IMR-90 (cell line): ENCODE measurements around the gene NLGN1. TPM values are rescaled to one million over a fixed set of nuclear protein-coding genes. Genes with fewer than 3 reads are reported as not detected.

Source experiments
- ATAC-seq: fragments of 200-7000 bp; cut with Tn5 transposase; 2 replicates; pipeline ENCODE4 v1.9.1; 2020; ENCODE audit warnings: low read depth, mild to moderate bottlenecking, moderate library complexity
- BruUV-seq: library from RNA; stranded (reverse); fragments of 400-500 nt; replicated peaks from 2 replicates; lab custom pipeline; 2021; lab: Mats Ljungman, UMichigan
- CTCF ChIA-PET: fragments of 300-600 bp; formaldehyde crosslinking; extraction: SDS; loops from one replicate; lab custom pipeline; 2021; ENCODE audit warnings: antibody characterized with exemption; lab: Yijun Ruan, JAX
- POLR2A ChIA-PET: fragments of 300-600 bp; sonication (Branson Sonifier 250); formaldehyde crosslinking; loops from one replicate; lab custom pipeline; 2022; ENCODE audit warnings: antibody characterized with exemption; ENCODE audit not compliant: unreplicated experiment; lab: Charles Lee
- DNase-seq: peaks from one replicate; pipeline ENCODE4 v3.0.0; 2013
- H2AFZ ChIP-seq: replicated peaks from 2 replicates; pipeline ENCODE3; 2013; ENCODE audit warnings: low read length, mild to moderate bottlenecking; ENCODE audit not compliant: poor library complexity
- H2AK5ac ChIP-seq: 2 replicates; pipeline ENCODE4 v1.6.1; 2013; ENCODE audit warnings: low read depth, low read length, inconsistent platforms
- H2AK9ac ChIP-seq: replicated peaks from 2 replicates; pipeline ENCODE3; 2013; ENCODE audit warnings: mild to moderate bottlenecking, low read depth, low read length, moderate library complexity; ENCODE audit not compliant: poor library complexity
- H2BK120ac ChIP-seq: 2 replicates; pipeline ENCODE4 v1.6.1; 2013; ENCODE audit warnings: low read depth, low read length, inconsistent platforms
- H2BK15ac ChIP-seq: 3 replicates; pipeline ENCODE4 v1.6.1; 2013; ENCODE audit warnings: low read depth, low read length, inconsistent platforms
- H2BK20ac ChIP-seq: 2 replicates; pipeline ENCODE4 v1.6.1; 2013; ENCODE audit warnings: low read depth, mild to moderate bottlenecking, inconsistent platforms, low read length, moderate library complexity
- H2BK5ac ChIP-seq: 2 replicates; pipeline ENCODE4 v1.6.1; 2013; ENCODE audit warnings: mild to moderate bottlenecking, low read depth, low read length, inconsistent platforms; ENCODE audit not compliant: poor library complexity, severe bottlenecking
- H3K14ac ChIP-seq: replicated peaks from 2 replicates; pipeline ENCODE4 v1.6.1; 2013; ENCODE audit warnings: low read depth, low read length, inconsistent platforms
- H3K18ac ChIP-seq: 2 replicates; pipeline ENCODE4 v1.6.1; 2013; ENCODE audit warnings: low read depth, low read length, control low read depth
- H3K23ac ChIP-seq: 2 replicates; pipeline ENCODE4 v1.6.1; 2013; ENCODE audit warnings: low read depth, low read length, inconsistent platforms
- H3K27ac ChIP-seq: 2 replicates; pipeline ENCODE4 v1.5.1; 2013; ENCODE audit warnings: mild to moderate bottlenecking, control low read depth, low read length; ENCODE audit not compliant: insufficient read depth
- H3K27me3 ChIP-seq: 2 replicates; pipeline ENCODE4 v1.6.1; 2013; ENCODE audit warnings: low read length; ENCODE audit not compliant: control insufficient read depth, insufficient read depth
- H3K36me3 ChIP-seq: 2 replicates; pipeline ENCODE4 v1.6.1; 2013; ENCODE audit warnings: low read length, mixed read lengths; ENCODE audit not compliant: control insufficient read depth, insufficient read depth
- H3K4ac ChIP-seq: 2 replicates; pipeline ENCODE4 v1.6.1; 2013; ENCODE audit warnings: low read depth, low read length, inconsistent platforms
- H3K4me1 ChIP-seq: 2 replicates; pipeline ENCODE4 v1.6.1; 2013; ENCODE audit warnings: low read length, mixed read lengths; ENCODE audit not compliant: control insufficient read depth, insufficient read depth
- H3K4me2 ChIP-seq: 2 replicates; pipeline ENCODE4 v1.6.1; 2013; ENCODE audit warnings: low read depth, mild to moderate bottlenecking, control low read depth, low read length, moderate library complexity
- H3K4me3 ChIP-seq: 2 replicates; pipeline ENCODE4 v1.5.1; 2013; ENCODE audit warnings: low read depth, mild to moderate bottlenecking, control low read depth, low read length, moderate library complexity; ENCODE audit not compliant: insufficient read depth
- H3K56ac ChIP-seq: 2 replicates; pipeline ENCODE4 v1.6.1; 2013; ENCODE audit warnings: low read length, inconsistent platforms; ENCODE audit not compliant: insufficient read depth; ENCODE audit errors: extremely low read depth
- H3K79me1 ChIP-seq, 2 experiments: 2 replicates each; pipeline ENCODE4 v1.6.1; 2013; ENCODE audit warnings: low read length in 2 of 2, inconsistent platforms in 1 of 2, low read depth in 1 of 2
- H3K9ac ChIP-seq: 2 replicates; pipeline ENCODE4 v1.6.1; 2013; ENCODE audit warnings: low read depth, low read length, control low read depth
- H3K9me1 ChIP-seq: 2 replicates; pipeline ENCODE4 v1.6.1; 2013; ENCODE audit warnings: low read length, inconsistent platforms; ENCODE audit not compliant: insufficient read depth
- H3K9me3 ChIP-seq: 2 replicates; pipeline ENCODE4 v1.6.1; 2013; ENCODE audit warnings: low read length; ENCODE audit not compliant: control insufficient read depth, insufficient read depth
- H4K20me1 ChIP-seq: 2 replicates; pipeline ENCODE4 v1.6.1; 2013; ENCODE audit warnings: low read length, inconsistent platforms; ENCODE audit not compliant: insufficient read depth
- H4K5ac ChIP-seq: 2 replicates; pipeline ENCODE4 v1.6.1; 2013; ENCODE audit warnings: mild to moderate bottlenecking, low read depth, low read length, control low read depth
- H4K8ac ChIP-seq, 2 experiments: 2 replicates each; pipeline ENCODE4 v1.6.1; 2013; ENCODE audit warnings: low read depth in 2 of 2, low read length in 2 of 2, control low read depth in 1 of 2, inconsistent platforms in 1 of 2
- H4K91ac ChIP-seq: 2 replicates; pipeline ENCODE4 v1.6.1; 2013; ENCODE audit warnings: low read depth, low read length, inconsistent platforms; ENCODE audit not compliant: insufficient read depth
- CHD1 ChIP-seq: IDR thresholded peaks from 2 replicates; pipeline ENCODE4 v1.6.1; 2012; ENCODE audit warnings: low read depth, low read length, improper control_type of control experiment
- ELK1 ChIP-seq: fragments of 150-350 bp; IDR thresholded peaks from 2 replicates; pipeline ENCODE4 v1.6.1; 2016; ENCODE audit warnings: low read depth, mild to moderate bottlenecking, low read length, moderate library complexity, borderline replicate concordance
- FOS ChIP-seq: fragments of 150-350 bp; IDR thresholded peaks from 2 replicates; pipeline ENCODE4 v1.6.1; 2016; ENCODE audit warnings: low read depth, low read length
- MXI1 ChIP-seq: IDR thresholded peaks from 2 replicates; pipeline ENCODE4 v1.6.1; 2012; ENCODE audit warnings: low read depth, mild to moderate bottlenecking, low read length, moderate library complexity, borderline replicate concordance
- POLR2A ChIP-seq: IDR thresholded peaks from 2 replicates; pipeline ENCODE4 v1.6.1; 2012; ENCODE audit warnings: mild to moderate bottlenecking, low read depth, low read length
- RAD21 ChIP-seq: IDR thresholded peaks from 2 replicates; pipeline ENCODE4 v1.6.1; 2012; ENCODE audit warnings: low read length, improper control_type of control experiment
- RCOR1 ChIP-seq: IDR thresholded peaks from 2 replicates; pipeline ENCODE4 v1.6.1; 2012; ENCODE audit warnings: mild to moderate bottlenecking, low read length, improper control_type of control experiment; ENCODE audit not compliant: insufficient replicate concordance
- RFX5 ChIP-seq: IDR thresholded peaks from 2 replicates; pipeline ENCODE4 v1.8.0; 2012; ENCODE audit warnings: low read depth, mild to moderate bottlenecking, low read length, moderate library complexity
- SMC3 ChIP-seq: fragments of 150-350 bp; IDR thresholded peaks from 2 replicates; pipeline ENCODE4 v1.6.1; 2016; ENCODE audit warnings: low read depth, mild to moderate bottlenecking, antibody characterized with exemption, low read length, moderate library complexity
- WGBS, 2 experiments: methylation state at CpG; one replicate each; pipeline versions ENCODE4 v1.1.5 to v1.1.7; 2013; ENCODE audit warnings: missing lambda C conversion rate in 2 of 2; ENCODE audit not compliant: insufficient read length in 1 of 2; ENCODE audit errors: extremely low coverage in 2 of 2; 5-methylcytosine and 5-hydroxymethylcytosine counted together
- dilution Hi-C: fragments of 300-500 bp; cut with HindIII; formaldehyde crosslinking; loops from one replicate; pipeline ENCODE4 v1.14.3; 2018; ENCODE audit warnings: low sequenced_read_pairs; ENCODE audit not compliant: unreplicated experiment
- in situ Hi-C: fragments of 300-500 bp; cut with MboI; formaldehyde crosslinking; loops from 3 replicates; pipeline ENCODE4 v1.14.3; 2019; ENCODE audit warnings: low sequenced_read_pairs, inconsistent platforms, mixed read lengths
- intact Hi-C: fragments of 100-400 bp; cut with micrococcal nuclease; formaldehyde crosslinking; loops from 2 replicates; pipeline ENCODE4 v1.10.0; 2022
- polyA plus RNA-seq, 3 experiments: library from polyadenylated mRNA; depleted of rRNA; stranded (reverse); fragments of >200 nt; gene quantifications; 2 replicates each; pipeline ENCODE4 v1.2.3, GENCODE V29; 2012; ENCODE audit warnings: low replicate concordance in 1 of 3
- total RNA-seq: library from RNA; depleted of rRNA; stranded (reverse); fragments of >200 nt; gene quantifications from 2 replicates; pipeline ENCODE4 v1.2.3, GENCODE V29; 2012

NLGN1 gene
- total and polyA plus RNA-seq, 2 of the 4 experiments (the other 2 are of a cell fraction): 1.8 to 12.5 TPM

- Histone ChIP-seq H3K27me3 (no peaks in the 10 kb centered on the region), H2AFZ (no peak overlapping the region), H2BK20ac (no peak overlapping the region), H3K14ac (no peak overlapping the region), H3K27ac (no peak overlapping the region), H3K9ac (no peak overlapping the region), H4K20me1 (no peaks in the 10 kb centered on the region), H4K8ac (no peak overlapping the region), H2BK5ac (no peak overlapping the region), H2AK5ac (no peak overlapping the region), H3K4me2 (no peak overlapping the region), H2AK9ac (no peak overlapping the region), H3K4ac (no peak overlapping the region), H3K4me3 (no peak overlapping the region), H4K91ac (no peak overlapping the region), H2BK120ac (no peak overlapping the region), H2BK15ac (no peak overlapping the region), H3K79me1 (no peaks in the 10 kb centered on the region), H4K5ac (no peak overlapping the region), H3K56ac (no peak overlapping the region), H3K23ac (no peak overlapping the region), H3K9me1 (no peaks in the 10 kb centered on the region), H3K4me1 (0 out of 2 replicates have a peak, but pooled peaks cover 3% of the 10 kb centered on the region), H3K18ac (no peak overlapping the region), H3K36me3 (no peaks in the 10 kb centered on the region), H3K9me3 (no peaks in the 10 kb centered on the region)
- intact Hi-C loops (no loop called here), dilution Hi-C loops (no loop called here), in situ Hi-C loops (no loop called here)
- WGBS, 2 experiments: no CpG with 5 or more reads among the region's 2 CpGs
- ATAC-seq: no peak
- ChIA-PET POLR2A (no interaction called here), CTCF (no interaction called here)
- TF ChIP-seq FOS: no peak
- no peak for TF ChIP-seq RFX5
- no peak for TF ChIP-seq SMC3
- TF ChIP-seq ELK1: no peak
- TF ChIP-seq RAD21: no peak
- TF ChIP-seq POLR2A: no peak
- TF ChIP-seq CHD1: no peak
- TF ChIP-seq MXI1: no peak
- no peak for TF ChIP-seq RCOR1
- no TSS peak for BruUV-seq
- no peak for DNase-seq
These were observed 934.8 kb downstream of the NLGN1 start for GRCh38 chr3:174332391-174332790.
